HepG2 (cell line): Measurements from ENCODE around the gene CD248. TPM values are rescaled to one million over a fixed set of nuclear protein-coding genes. Genes with fewer than 3 reads are reported as not detected.

ENCODE experiments used
- ATAC-seq: fragments of 200-7000 bp; cut with Tn5 transposase; 3 replicates; pipeline ENCODE4 v1.9.1; 2020; ENCODE audit warnings: mild to moderate bottlenecking, moderate library complexity
- BruUV-seq: library from RNA; stranded (reverse); fragments of 400-500 nt; replicated peaks from 2 replicates; lab custom pipeline; 2021; lab: Mats Ljungman, UMichigan
- CTCF ChIA-PET: fragments of 300-600 bp; formaldehyde crosslinking; extraction: SDS; loops from one replicate; lab custom pipeline; 2021; ENCODE audit warnings: low total read pairs, inconsistent platforms, low intra/inter-chr PET ratio; lab: Yijun Ruan, JAX
- POLR2A ChIA-PET: fragments of 350-600 bp; sonication (Branson Sonifier 250); formaldehyde crosslinking; loops from one replicate; lab custom pipeline; 2020; ENCODE audit warnings: antibody characterized with exemption, inconsistent platforms; lab: Yijun Ruan, JAX
- DNase-seq: peaks from one replicate; pipeline ENCODE4 v3.0.0-alpha.2; 2015; ENCODE audit warnings: low spot score
- FAIRE-seq: peaks from 3 replicates; lab custom pipeline; 2011; peaks lifted over from hg19 to GRCh38; lab: Jason Lieb, UNC
- H2AFZ ChIP-seq: one replicate; pipeline ENCODE4 v1.6.1; 2011; ENCODE audit warnings: low read length, inconsistent platforms
- H3K27ac ChIP-seq: fragments of 300-600 bp; 3 replicates; pipeline ENCODE4 v1.8.0; 2011; ENCODE audit warnings: mixed run types, mild to moderate bottlenecking, mixed read lengths, low read length, inconsistent platforms; ENCODE audit not compliant: insufficient read depth; ENCODE audit errors: extremely low read length
- H3K27me3 ChIP-seq, 2 experiments: fragments of 200-600 bp in 1 of 2; 2 replicates in 1 of 2; 3 replicates in 1 of 2; pipeline versions ENCODE4 v1.6.0 to v1.8.0; 2011; ENCODE audit warnings: low read length in 2 of 2, mild to moderate bottlenecking in 2 of 2, moderate library complexity in 2 of 2, inconsistent platforms in 1 of 2; ENCODE audit not compliant: insufficient read depth in 2 of 2, control insufficient read depth in 1 of 2
- H3K36me3 ChIP-seq, 2 experiments: fragments of 200-600 bp in 1 of 2; replicated peaks in 1 of 2; 2 replicates in 1 of 2; 3 replicates in 1 of 2; pipeline versions ENCODE4 v1.5.1 to v1.8.0; 2011; ENCODE audit warnings: low read length in 2 of 2, inconsistent platforms in 1 of 2; ENCODE audit not compliant: insufficient read depth in 2 of 2, control insufficient read depth in 1 of 2
- H3K4me1 ChIP-seq: 2 replicates; pipeline ENCODE4 v1.5.1; 2012; ENCODE audit warnings: low read length, inconsistent platforms; ENCODE audit not compliant: insufficient read depth
- H3K4me2 ChIP-seq: 2 replicates; pipeline ENCODE4 v1.6.0; 2011; ENCODE audit warnings: low read depth, low read length, inconsistent platforms
- H3K4me3 ChIP-seq, 3 experiments: fragments of 200-600 bp in 1 of 3; sonication (generic), shearing (Covaris generic) in 1 of 3; replicated peaks in 1 of 3; 2 replicates each; pipeline ENCODE4 v1.5.1; 2011 to 2016; ENCODE audit warnings: low read length in 3 of 3, inconsistent platforms in 2 of 3, low read depth in 2 of 3, mild to moderate bottlenecking in 2 of 3, control low read depth in 1 of 3, mixed read lengths in 1 of 3; ENCODE audit not compliant: insufficient read depth in 1 of 3
- H3K79me2 ChIP-seq: one replicate; pipeline ENCODE4 v1.6.1; 2011; ENCODE audit warnings: low read length, inconsistent platforms; ENCODE audit not compliant: insufficient read depth
- H3K9ac ChIP-seq: 2 replicates; pipeline ENCODE4 v1.6.0; 2011; ENCODE audit warnings: mild to moderate bottlenecking, low read depth, low read length, inconsistent platforms; ENCODE audit not compliant: insufficient read depth
- H3K9me3 ChIP-seq: 2 replicates; pipeline ENCODE4 v1.5.1; 2012; ENCODE audit warnings: mild to moderate bottlenecking, low read length
- H4K20me1 ChIP-seq: 2 replicates; pipeline ENCODE4 v1.6.0; 2011; ENCODE audit warnings: inconsistent platforms, mild to moderate bottlenecking, low read length, moderate library complexity; ENCODE audit not compliant: insufficient read depth
- AGO1 ChIP-seq: fragments of 200-400 bp; formaldehyde crosslinking; IDR thresholded peaks from 2 replicates; pipeline ENCODE4 v1.6.1; 2017; ENCODE audit warnings: mild to moderate bottlenecking, low read depth, low read length, moderate library complexity; ENCODE audit not compliant: poor library complexity, severe bottlenecking
- AGO2 ChIP-seq: fragments of 200-400 bp; formaldehyde crosslinking; optimal IDR thresholded peaks from 2 replicates; pipeline ENCODE3; 2017; ENCODE audit warnings: mild to moderate bottlenecking, low read depth, low read length, moderate library complexity
- CREB1 ChIP-seq, 2 experiments: fragments of 450-650 bp in 1 of 2; IDR thresholded peaks; 2 replicates each; pipeline ENCODE4 v1.6.1; 2016 to 2017; ENCODE audit warnings: control low read depth in 1 of 2, mild to moderate bottlenecking in 1 of 2, missing compliant biosample characterization in 1 of 2, missing genetic modification characterization in 1 of 2
- FOSL2 ChIP-seq: sonication (generic); formaldehyde crosslinking; IDR thresholded peaks from 2 replicates; pipeline ENCODE4 v1.4.0; 2020; ENCODE audit warnings: missing genetic modification reagents
- GABPB1 ChIP-seq: IDR thresholded peaks from 2 replicates; pipeline ENCODE4 v1.6.1; 2016; ENCODE audit warnings: mild to moderate bottlenecking, missing genetic modification reagents, moderate library complexity, missing compliant biosample characterization
- MAF1 ChIP-seq: sonication (generic); formaldehyde crosslinking; IDR thresholded peaks from 2 replicates; pipeline ENCODE4 v1.5.0; 2020; ENCODE audit warnings: missing genetic modification reagents, borderline replicate concordance
- MAFK ChIP-seq, 2 experiments: IDR thresholded peaks in 1 of 2; conservative IDR thresholded peaks in 1 of 2; 2 replicates each; pipeline ENCODE4 v1.6.1; 2011; ENCODE audit warnings: improper control_type of control experiment in 2 of 2, low read length in 2 of 2
- MEIS2 ChIP-seq: sonication (generic); formaldehyde crosslinking; IDR thresholded peaks from 2 replicates; pipeline ENCODE4 v1.9.0; 2021; ENCODE audit warnings: mild to moderate bottlenecking, missing genetic modification reagents
- RFX5 ChIP-seq: IDR thresholded peaks from 2 replicates; pipeline ENCODE4 v1.6.1; 2011; ENCODE audit warnings: low read depth, low read length, improper control_type of control experiment
- SAP130 ChIP-seq: IDR thresholded peaks from 2 replicates; pipeline ENCODE4 v1.6.1; 2016; ENCODE audit warnings: low read depth
- SCMH1 ChIP-seq: sonication (generic); formaldehyde crosslinking; IDR thresholded peaks from 2 replicates; pipeline ENCODE4 v1.9.0; 2021; ENCODE audit warnings: missing genetic modification reagents, mild to moderate bottlenecking, borderline replicate concordance
- ZNF124 ChIP-seq: sonication (generic); formaldehyde crosslinking; IDR thresholded peaks from 2 replicates; pipeline ENCODE4 v1.4.0; 2020; ENCODE audit warnings: missing genetic modification reagents
- ZNF569 ChIP-seq: sonication (generic); formaldehyde crosslinking; IDR thresholded peaks from 2 replicates; pipeline ENCODE4 v1.5.0; 2020; ENCODE audit warnings: mild to moderate bottlenecking, missing genetic modification reagents, moderate library complexity, borderline replicate concordance
- WGBS: methylation state at CpG from one replicate; pipeline ENCODE4 v1.1.6; 2017; ENCODE audit warnings: low lambda C conversion rate; 5-methylcytosine and 5-hydroxymethylcytosine counted together
- in situ Hi-C: cut with HindIII; loops from 2 replicates; pipeline ENCODE4 v1.10.0; 2017; ENCODE audit warnings: low pct_unique_long_range_greater_than_20kb; ENCODE audit not compliant: extremely low pct_ligation_motif_present
- intact Hi-C: fragments of 100-400 bp; cut with micrococcal nuclease; formaldehyde crosslinking; loops from one replicate; pipeline ENCODE4 v1.10.0; 2022; ENCODE audit not compliant: unreplicated experiment
- polyA plus RNA-seq, 8 experiments: library from polyadenylated mRNA; depleted of rRNA in 3 of 8; stranded (reverse) in 7 of 8; unstranded in 1 of 8; fragments of >200 nt; fragmentation: Illumina TruSeq in 4 of 8; extraction: Trizol in 4 of 8; gene quantifications; 2 replicates each; pipeline versions ENCODE4 v1.2.1 to v1.2.3, GENCODE V29; 2011 to 2016; ENCODE audit warnings: low read depth in 4 of 8, missing spikeins in 1 of 8, mixed read lengths in 1 of 8; ENCODE audit not compliant: insufficient read depth in 1 of 8
- total RNA-seq, 5 experiments: library from RNA; depleted of rRNA; stranded (reverse); fragments of >200 nt; fragmentation: Illumina TruSeq; extraction: Trizol; gene quantifications; 2 replicates each; pipeline ENCODE4 v1.2.3, GENCODE V29; 2016; ENCODE audit warnings: low read depth in 1 of 5
- TF ChIP-seq, protein P1 (sequence below): sonication (generic); formaldehyde crosslinking; conservative IDR thresholded peaks from 2 replicates; pipeline ENCODE4 v1.8.0; 2022; ENCODE audit warnings: missing genetic modification reagents
- TF ChIP-seq, protein P2 (sequence below): IDR thresholded peaks from 2 replicates; pipeline ENCODE4 v1.6.1; 2016; ENCODE audit warnings: control low read depth
- TF ChIP-seq, protein P3 (sequence below): sonication (generic); IDR thresholded peaks from 2 replicates; pipeline ENCODE4 v1.6.1; 2016; ENCODE audit warnings: low read depth, borderline replicate concordance
- TF ChIP-seq, protein P4 (sequence below): sonication (generic); formaldehyde crosslinking; IDR thresholded peaks from 2 replicates; pipeline ENCODE4 v1.5.0; 2020; ENCODE audit warnings: mild to moderate bottlenecking, missing genetic modification reagents, moderate library complexity

CD248 gene
- total and polyA plus RNA-seq, 2 of the 13 experiments (the other 11 are each of a cell fraction or from before 2014, with no cell fraction given) = 0.25 to 0.35 TPM

DNA sequence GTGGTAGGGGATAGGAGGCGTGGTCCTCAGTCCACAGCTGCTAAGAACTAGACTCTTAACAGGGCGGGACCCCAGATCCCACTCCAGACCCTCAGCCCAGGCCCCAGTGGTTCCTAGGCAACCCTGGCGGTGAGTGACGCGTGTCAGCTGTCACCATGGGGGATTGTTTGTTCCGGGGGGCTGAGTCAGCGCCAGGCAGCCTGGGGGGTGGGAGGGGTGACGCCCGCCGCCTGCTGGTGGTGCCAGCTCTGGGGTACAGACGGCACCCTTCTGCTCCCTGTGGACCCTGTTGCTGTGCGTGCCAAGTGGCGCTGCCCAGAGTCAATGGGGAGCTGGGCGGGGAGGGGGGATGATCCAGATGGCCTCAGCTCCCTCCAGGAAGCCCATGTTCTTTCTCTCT, 36.4 kb downstream of the CD248 start:
- FAIRE-seq = no peak
- intact Hi-C loops = no loop called here
- H3K9me3 ChIP-seq = no peaks in the 10 kb centered on the region
- peaks cover 2 to 12% of the 10 kb centered on the region in 2 experiments; a peak in 2 of 5 replicates for H3K36me3 ChIP-seq
- no peak for DNase-seq
- no peak overlapping the region for H2AFZ ChIP-seq
- ChIA-PET CTCF (no interaction called here), POLR2A (interaction anchor here (1.1 to 2.4 kb wide), 3 partner anchors 8 to 33 kb away, joined by 3 to 15 read pairs (median 5); partner anchors contain the start of gene YIF1A)
- H3K79me2 ChIP-seq = peaks cover 1% of the 10 kb centered on the region
- ATAC-seq = peak; percentile 18
- peaks cover 3 to 9% of the 10 kb centered on the region in 2 experiments; a peak in 3 of 5 replicates for H3K27me3 ChIP-seq
- no peak overlapping the region for H3K27ac ChIP-seq
- 0 out of 2 replicates have a peak overlapping the region, but pooled peaks have one; percentile 19 for H3K4me2 ChIP-seq
- 60% methylated on average over 1 of the region's 14 CpGs for WGBS
- H3K9ac ChIP-seq = no peak overlapping the region
- peaks cover 6% of the 10 kb centered on the region for H4K20me1 ChIP-seq
- in situ Hi-C loops = no loop called here
- H3K4me1 ChIP-seq = peaks cover 44% of the 10 kb centered on the region
- H3K4me3 ChIP-seq = peak overlapping the region in 1 of 3 experiments; percentile 15; a peak in 1 of 6 replicates
- no TSS peak for BruUV-seq
- peak; percentile 75 for TF ChIP-seq FOSL2
- TF ChIP-seq MEIS2 (CRISPR knock-in tag) = 0 out of 2 replicates have a peak, but pooled peaks have one; percentile 24
- TF ChIP-seq, protein P1, sequence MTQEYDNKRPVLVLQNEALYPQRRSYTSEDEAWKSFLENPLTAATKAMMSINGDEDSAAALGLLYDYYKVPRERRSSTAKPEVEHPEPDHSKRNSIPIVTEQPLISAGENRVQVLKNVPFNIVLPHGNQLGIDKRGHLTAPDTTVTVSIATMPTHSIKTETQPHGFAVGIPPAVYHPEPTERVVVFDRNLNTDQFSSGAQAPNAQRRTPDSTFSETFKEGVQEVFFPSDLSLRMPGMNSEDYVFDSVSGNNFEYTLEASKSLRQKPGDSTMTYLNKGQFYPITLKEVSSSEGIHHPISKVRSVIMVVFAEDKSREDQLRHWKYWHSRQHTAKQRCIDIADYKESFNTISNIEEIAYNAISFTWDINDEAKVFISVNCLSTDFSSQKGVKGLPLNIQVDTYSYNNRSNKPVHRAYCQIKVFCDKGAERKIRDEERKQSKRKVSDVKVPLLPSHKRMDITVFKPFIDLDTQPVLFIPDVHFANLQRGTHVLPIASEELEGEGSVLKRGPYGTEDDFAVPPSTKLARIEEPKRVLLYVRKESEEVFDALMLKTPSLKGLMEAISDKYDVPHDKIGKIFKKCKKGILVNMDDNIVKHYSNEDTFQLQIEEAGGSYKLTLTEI (CRISPR knock-in tag) = no peak
- TF ChIP-seq MAFK (conservative IDR thresholded peaks at IDR 0.05 in 1 of 2, IDR thresholded peaks at IDR 0.05 in 1 of 2; ENCODE audit: low read length in 2 of 2) = 0 out of 4 replicates have a peak, but pooled peaks of 1 of the 2 experiments have one; percentile 6
- peak; percentile 47 for TF ChIP-seq AGO2
- TF ChIP-seq ZNF124 = no peak
- TF ChIP-seq, protein P2, sequence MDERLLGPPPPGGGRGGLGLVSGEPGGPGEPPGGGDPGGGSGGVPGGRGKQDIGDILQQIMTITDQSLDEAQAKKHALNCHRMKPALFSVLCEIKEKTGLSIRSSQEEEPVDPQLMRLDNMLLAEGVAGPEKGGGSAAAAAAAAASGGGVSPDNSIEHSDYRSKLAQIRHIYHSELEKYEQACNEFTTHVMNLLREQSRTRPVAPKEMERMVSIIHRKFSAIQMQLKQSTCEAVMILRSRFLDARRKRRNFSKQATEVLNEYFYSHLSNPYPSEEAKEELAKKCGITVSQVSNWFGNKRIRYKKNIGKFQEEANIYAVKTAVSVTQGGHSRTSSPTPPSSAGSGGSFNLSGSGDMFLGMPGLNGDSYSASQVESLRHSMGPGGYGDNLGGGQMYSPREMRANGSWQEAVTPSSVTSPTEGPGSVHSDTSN = peak; percentile 63
- no peak for TF ChIP-seq SCMH1 (CRISPR knock-in tag)
- TF ChIP-seq SAP130 (CRISPR knock-in tag) = peak; percentile 37; the same call in 1 of the 2 replicates
- peak; percentile 63 for TF ChIP-seq GABPB1 (CRISPR knock-in tag)
- peak; percentile 57 for TF ChIP-seq AGO1
- TF ChIP-seq, protein P3, sequence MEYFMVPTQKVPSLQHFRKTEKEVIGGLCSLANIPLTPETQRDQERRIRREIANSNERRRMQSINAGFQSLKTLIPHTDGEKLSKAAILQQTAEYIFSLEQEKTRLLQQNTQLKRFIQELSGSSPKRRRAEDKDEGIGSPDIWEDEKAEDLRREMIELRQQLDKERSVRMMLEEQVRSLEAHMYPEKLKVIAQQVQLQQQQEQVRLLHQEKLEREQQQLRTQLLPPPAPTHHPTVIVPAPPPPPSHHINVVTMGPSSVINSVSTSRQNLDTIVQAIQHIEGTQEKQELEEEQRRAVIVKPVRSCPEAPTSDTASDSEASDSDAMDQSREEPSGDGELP = peak; percentile 47; the same call in 1 of the 2 replicates
- TF ChIP-seq MAF1 (CRISPR knock-in tag) = no peak
- TF ChIP-seq, protein P4, sequence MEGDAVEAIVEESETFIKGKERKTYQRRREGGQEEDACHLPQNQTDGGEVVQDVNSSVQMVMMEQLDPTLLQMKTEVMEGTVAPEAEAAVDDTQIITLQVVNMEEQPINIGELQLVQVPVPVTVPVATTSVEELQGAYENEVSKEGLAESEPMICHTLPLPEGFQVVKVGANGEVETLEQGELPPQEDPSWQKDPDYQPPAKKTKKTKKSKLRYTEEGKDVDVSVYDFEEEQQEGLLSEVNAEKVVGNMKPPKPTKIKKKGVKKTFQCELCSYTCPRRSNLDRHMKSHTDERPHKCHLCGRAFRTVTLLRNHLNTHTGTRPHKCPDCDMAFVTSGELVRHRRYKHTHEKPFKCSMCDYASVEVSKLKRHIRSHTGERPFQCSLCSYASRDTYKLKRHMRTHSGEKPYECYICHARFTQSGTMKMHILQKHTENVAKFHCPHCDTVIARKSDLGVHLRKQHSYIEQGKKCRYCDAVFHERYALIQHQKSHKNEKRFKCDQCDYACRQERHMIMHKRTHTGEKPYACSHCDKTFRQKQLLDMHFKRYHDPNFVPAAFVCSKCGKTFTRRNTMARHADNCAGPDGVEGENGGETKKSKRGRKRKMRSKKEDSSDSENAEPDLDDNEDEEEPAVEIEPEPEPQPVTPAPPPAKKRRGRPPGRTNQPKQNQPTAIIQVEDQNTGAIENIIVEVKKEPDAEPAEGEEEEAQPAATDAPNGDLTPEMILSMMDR (CRISPR knock-in tag) = peak; percentile 44
- peak; percentile 39; the same call in 1 of the 2 replicates for TF ChIP-seq CREB1 (IDR thresholded peaks at IDR 0.05)
- TF ChIP-seq CREB1 (CRISPR knock-in tag; IDR thresholded peaks at IDR 0.05) = no peak
- no peak for TF ChIP-seq ZNF569 (CRISPR knock-in tag)
- 0 out of 2 replicates have a peak, but pooled peaks have one; percentile 37 for TF ChIP-seq RFX5
